Panc1 (cell line): Measurements from ENCODE around the gene TRDMT1.

Experiments
- CTCF ChIP-seq: fragments of 450-650 bp; IDR thresholded peaks from 2 replicates; pipeline ENCODE4 v1.5.1; 2017; ENCODE audit warnings: mild to moderate bottlenecking
- POLR2AphosphoS5 ChIP-seq: IDR thresholded peaks from 2 replicates; pipeline ENCODE4 v1.6.1; 2012; ENCODE audit warnings: mild to moderate bottlenecking, low read depth, low read length, moderate library complexity
- REST ChIP-seq, 2 experiments: IDR thresholded peaks; 2 replicates each; pipeline ENCODE4 v1.6.1; 2011 to 2012; ENCODE audit warnings: low read depth in 2 of 2, control low read depth in 1 of 2, low read length in 1 of 2, mild to moderate bottlenecking in 1 of 2, moderate library complexity in 1 of 2; ENCODE audit not compliant: insufficient read depth in 1 of 2
- SIN3A ChIP-seq: IDR thresholded peaks from 2 replicates; pipeline ENCODE4 v1.6.1; 2012; ENCODE audit warnings: low read depth, mild to moderate bottlenecking, low read length, moderate library complexity, borderline replicate concordance; ENCODE audit not compliant: insufficient read depth

GRCh38 chr10:17120694-17121093 is 80.8 kb downstream of the TRDMT1 start:
- TF ChIP-seq POLR2AphosphoS5: no peak
- TF ChIP-seq SIN3A: no peak
- TF ChIP-seq CTCF: no peak
- TF ChIP-seq REST (IDR thresholded peaks at IDR 0.05; ENCODE audit: insufficient read depth in 1 of 2, low read depth in 2 of 2, low read length in 1 of 2): no peak
